Measurements from ENCODE around the gene SLC47A2. TPM values are rescaled to one million over a fixed set of nuclear protein-coding genes. Genes with fewer than 3 reads are reported as not detected.

SLC47A2 gene
- total and polyA plus RNA-seq, 2 donors (not counting 1 experiment from before 2014, with no cell fraction given): not detected

- peak overlapping the region in 1 of 4 experiments; percentile 34 for H3K4me3 ChIP-seq (replicated peaks in 1 of 4; ENCODE audit: control extremely low read depth in 1 of 4, insufficient read depth in 1 of 4, low read depth in 3 of 4, low read length in 4 of 4)
- H3K36me3 ChIP-seq (ENCODE audit: control insufficient read depth, insufficient read depth, low read length): no peaks in the 10 kb centered on the region
- H4K20me1 ChIP-seq (ENCODE audit: control insufficient read depth, extremely low read depth, insufficient read depth, low read length): no peaks in the 10 kb centered on the region
- no peak overlapping the region for H2AFZ ChIP-seq (ENCODE audit: low read length)
- TF ChIP-seq CTCF (conservative IDR thresholded peaks at IDR 0.05 in 1 of 2, IDR thresholded peaks at IDR 0.05 in 1 of 2; ENCODE audit: low read depth in 1 of 2, low read length in 2 of 2) (no peak), EZH2 (IDR thresholded peaks at IDR 0.05; ENCODE audit: low read length, missing control alignments) (no peak)
- no peak for DNase-seq (ENCODE audit: low read depth in 2 of 2)
- H3K27ac ChIP-seq (ENCODE audit: insufficient read depth, low read length): no peak overlapping the region
- no peak overlapping the region for H3K9ac ChIP-seq (ENCODE audit: insufficient read depth, low read length)
- H3K27me3 ChIP-seq (ENCODE audit: control insufficient read depth, insufficient read depth, low read length): peaks cover 4% of the 10 kb centered on the region
- H3K4me2 ChIP-seq (ENCODE audit: extremely low read depth, insufficient read depth, low read length): peak overlapping the region; percentile 59
- H3K79me2 ChIP-seq (ENCODE audit: control insufficient read depth, insufficient read depth, low read length): no peaks in the 10 kb centered on the region
- no peaks in the 10 kb centered on the region for H3K9me3 ChIP-seq (ENCODE audit: control insufficient read depth, insufficient read depth, low read depth, low read length)
- no peaks in the 10 kb centered on the region for H3K4me1 ChIP-seq (ENCODE audit: control insufficient read depth, extremely low read depth, insufficient read depth, low read length)
These were observed 28.1 kb upstream of the SLC47A2 start for GRCh38 chr17:19744492-19744891.

- peaks cover 4% of the 10 kb centered on the region for H3K27me3 ChIP-seq (ENCODE audit: control insufficient read depth, insufficient read depth, low read length)
- no peaks in the 10 kb centered on the region for H3K36me3 ChIP-seq (ENCODE audit: control insufficient read depth, insufficient read depth, low read length)
- no peak overlapping the region for H2AFZ ChIP-seq (ENCODE audit: low read length)
These were observed 27.0 kb upstream of the SLC47A2 start for GRCh38 chr17:19743101-19744100.

More at GRCh38 chr17:19743101-19744100, 27.0 kb upstream of the SLC47A2 start:
- no peak overlapping the region for H3K9ac ChIP-seq (ENCODE audit: insufficient read depth, low read length)
- no peaks in the 10 kb centered on the region for H3K79me2 ChIP-seq (ENCODE audit: control insufficient read depth, insufficient read depth, low read length)
- H3K4me3 ChIP-seq (replicated peaks in 1 of 4; ENCODE audit: control extremely low read depth in 1 of 4, insufficient read depth in 1 of 4, low read depth in 3 of 4, low read length in 4 of 4): no peak overlapping the region
- no peak overlapping the region for H3K27ac ChIP-seq (ENCODE audit: insufficient read depth, low read length)
- no peaks in the 10 kb centered on the region for H3K9me3 ChIP-seq (ENCODE audit: control insufficient read depth, insufficient read depth, low read depth, low read length)
- H3K4me2 ChIP-seq (ENCODE audit: extremely low read depth, insufficient read depth, low read length): no peak overlapping the region
- H3K4me1 ChIP-seq (ENCODE audit: control insufficient read depth, extremely low read depth, insufficient read depth, low read length): no peaks in the 10 kb centered on the region
- DNase-seq (ENCODE audit: low read depth in 2 of 2): no peak
- no peak for TF ChIP-seq CTCF (conservative IDR thresholded peaks at IDR 0.05 in 1 of 2, IDR thresholded peaks at IDR 0.05 in 1 of 2; ENCODE audit: low read depth in 1 of 2, low read length in 2 of 2)
- TF ChIP-seq EZH2 (IDR thresholded peaks at IDR 0.05; ENCODE audit: low read length, missing control alignments): no peak
- H4K20me1 ChIP-seq (ENCODE audit: control insufficient read depth, extremely low read depth, insufficient read depth, low read length): no peaks in the 10 kb centered on the region
